DMS 273 (cell line): Measurements from ENCODE around the gene C1orf167.

Experiments
- DNase-seq: peaks from one replicate; lab custom pipeline; 2025; ENCODE audit not compliant: unreplicated experiment; lab: John Stamatoyannopoulos, UW

Gene C1orf167

GRCh38 chr1:11735854-11736745, 25.9 kb upstream of the C1orf167 start, which contains the start of gene AGTRAP:
Gene AGTRAP (plus strand): TSS chr1:11736136. CDS start chr1:11736209, 73 bp downstream.
- peak; percentile 97 for DNase-seq

- DNase-seq, result peak; percentile 76
These were observed 25.0 kb upstream of the C1orf167 start for GRCh38 chr1:11736746-11737639.

- no peak for DNase-seq
These were observed 23.9 kb upstream of the C1orf167 start for GRCh38 chr1:11738096-11738495.

DNA sequence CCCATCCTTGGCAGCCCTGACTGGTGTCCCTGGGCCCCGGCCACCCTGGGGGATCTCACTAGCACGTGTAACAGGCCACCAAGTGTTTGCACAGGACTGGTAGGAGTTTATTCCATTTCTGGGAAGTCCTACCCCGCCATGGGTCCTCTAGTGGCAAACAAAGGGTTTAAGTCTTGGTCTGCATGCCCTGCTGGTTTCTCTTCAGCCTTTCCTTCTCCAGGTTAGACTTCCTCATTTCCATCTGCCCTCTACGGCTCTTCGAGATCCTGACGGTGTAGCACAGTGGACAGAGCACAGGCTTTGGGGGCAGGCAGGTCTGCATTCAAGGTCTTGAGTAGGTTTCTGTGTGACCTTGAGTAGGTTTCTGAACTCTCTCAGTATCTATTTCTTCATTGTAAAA, 23.2 kb upstream of the C1orf167 start:
- DNase-seq, result no peak

DNA sequence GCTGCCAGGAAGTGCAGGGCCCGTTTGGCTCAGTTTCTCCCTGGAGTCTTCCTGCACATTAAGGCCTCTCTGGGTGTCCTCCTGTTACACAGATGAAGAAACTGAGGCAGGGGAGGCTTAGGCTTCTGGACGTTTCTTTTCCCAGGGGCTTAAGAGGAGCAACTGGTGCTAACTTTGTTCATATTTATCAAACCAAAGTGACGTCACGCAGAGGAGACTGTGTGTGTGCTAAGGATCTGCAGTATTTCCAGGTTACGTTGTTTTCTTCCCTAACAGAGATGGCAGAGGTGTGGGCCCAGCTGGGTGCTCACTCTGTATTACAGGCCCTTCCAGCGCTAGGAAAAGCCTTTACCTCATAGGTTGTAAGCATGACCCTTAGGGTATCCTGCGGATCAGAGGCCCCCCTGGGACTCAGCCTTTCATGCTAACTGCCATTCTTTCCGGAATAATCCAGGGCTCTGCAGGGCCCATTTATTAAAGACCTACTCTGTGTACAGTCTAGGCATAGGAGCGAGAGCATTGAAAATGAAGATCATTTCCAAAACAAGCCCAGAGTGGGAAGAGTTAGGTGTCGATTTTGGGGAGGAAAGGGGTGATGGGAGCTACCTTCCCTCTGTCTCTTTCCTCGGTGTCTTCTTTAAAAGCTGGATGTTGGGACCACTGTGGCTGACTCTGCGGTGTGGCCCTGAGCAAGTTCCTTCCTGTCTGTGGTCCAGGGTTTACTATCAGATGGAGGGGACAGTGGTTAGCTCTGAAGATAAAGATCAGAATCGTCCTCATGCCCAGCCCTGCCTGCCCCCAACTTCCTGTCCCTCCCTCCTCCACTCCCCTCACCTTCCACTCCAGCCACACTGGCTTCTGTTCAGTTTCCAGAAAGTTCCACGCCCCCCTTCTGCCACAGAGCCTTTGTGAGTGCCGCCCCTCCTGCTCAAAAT, 21.5 kb upstream of the C1orf167 start:
- no peak for DNase-seq

DNA sequence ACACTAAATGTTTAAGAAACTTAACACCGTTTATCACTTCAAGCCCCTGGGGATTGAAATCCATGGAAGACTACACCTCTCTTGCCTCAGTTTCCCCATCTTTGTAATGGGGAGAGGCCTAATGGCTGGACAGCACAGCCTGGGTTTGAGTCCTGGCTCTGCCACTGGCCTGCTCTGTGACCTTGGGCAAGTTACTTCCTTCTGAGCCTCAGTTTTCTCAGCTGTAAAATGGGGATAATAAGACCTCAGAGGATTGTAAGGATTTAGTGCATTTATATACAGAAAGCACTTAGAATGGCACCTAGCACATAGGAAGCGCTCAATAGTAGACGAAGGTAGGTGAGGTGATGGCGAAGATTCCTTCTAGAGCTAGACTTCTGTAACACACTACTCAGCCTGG, 20.5 kb upstream of the C1orf167 start:
- DNase-seq, result no peak

GRCh38 chr1:11741919-11742558, 20.0 kb upstream of the C1orf167 start:
- no peak for DNase-seq

DNA sequence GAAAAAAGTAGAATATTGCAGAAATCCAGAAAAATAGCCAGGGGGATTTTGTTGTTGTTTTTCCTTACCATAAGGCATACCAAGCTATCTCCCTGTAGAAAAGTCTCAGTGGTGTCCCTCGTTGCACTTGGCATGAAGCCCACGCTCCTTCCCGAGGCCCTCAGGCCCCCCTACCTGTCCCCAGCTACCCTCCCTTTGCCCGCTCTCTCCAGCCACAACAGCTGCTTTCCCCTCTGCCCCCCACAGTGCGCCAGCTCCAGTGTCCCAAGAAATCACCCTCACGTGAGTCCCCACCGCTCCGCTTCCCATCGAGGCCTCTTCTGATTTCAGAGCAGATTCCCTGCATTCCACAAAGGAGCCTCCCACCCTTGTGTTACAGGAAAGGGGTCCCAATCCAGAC, 17.7 kb upstream of the C1orf167 start:
- DNase-seq, result no peak

GRCh38 chr1:11746092-11746491, 15.9 kb upstream of the C1orf167 start:
- no peak for DNase-seq

DNA sequence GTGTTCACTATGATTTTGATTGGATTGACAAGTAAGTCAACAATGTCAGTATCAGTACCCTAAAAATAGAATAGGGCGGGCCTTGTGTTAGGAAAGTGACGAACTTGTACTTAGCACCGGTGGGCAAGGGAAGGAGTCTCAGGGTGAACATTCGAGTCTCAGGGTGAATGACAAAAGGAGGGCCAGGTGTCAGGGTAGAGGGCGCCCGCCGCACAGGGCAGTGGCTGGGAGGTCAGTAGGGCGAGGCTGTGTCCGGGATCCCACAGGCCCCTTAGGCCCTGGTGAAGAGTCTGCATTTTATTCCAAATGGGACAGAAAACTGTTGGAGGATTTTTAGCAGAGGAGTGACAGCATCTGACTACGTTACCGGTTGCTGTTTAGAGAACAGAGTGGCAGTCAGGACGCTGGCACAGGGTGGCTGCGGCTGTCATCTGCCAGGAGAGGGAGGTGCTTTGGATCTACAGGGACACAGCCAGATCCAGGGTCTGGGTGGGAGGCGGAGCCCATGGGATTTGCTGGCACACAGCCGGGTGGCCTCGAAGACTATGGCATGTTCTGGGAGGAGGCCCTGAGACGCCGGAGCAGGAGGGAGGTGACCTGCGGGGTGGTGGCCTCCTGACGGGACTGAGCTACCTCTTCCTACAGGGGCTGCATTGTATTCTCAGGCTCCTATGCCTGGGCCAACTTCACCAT, 15.1 kb upstream of the C1orf167 start:
- DNase-seq, result no peak

- no peak for DNase-seq
These were observed 13.4 kb upstream of the C1orf167 start for GRCh38 chr1:11748294-11749202.

DNA sequence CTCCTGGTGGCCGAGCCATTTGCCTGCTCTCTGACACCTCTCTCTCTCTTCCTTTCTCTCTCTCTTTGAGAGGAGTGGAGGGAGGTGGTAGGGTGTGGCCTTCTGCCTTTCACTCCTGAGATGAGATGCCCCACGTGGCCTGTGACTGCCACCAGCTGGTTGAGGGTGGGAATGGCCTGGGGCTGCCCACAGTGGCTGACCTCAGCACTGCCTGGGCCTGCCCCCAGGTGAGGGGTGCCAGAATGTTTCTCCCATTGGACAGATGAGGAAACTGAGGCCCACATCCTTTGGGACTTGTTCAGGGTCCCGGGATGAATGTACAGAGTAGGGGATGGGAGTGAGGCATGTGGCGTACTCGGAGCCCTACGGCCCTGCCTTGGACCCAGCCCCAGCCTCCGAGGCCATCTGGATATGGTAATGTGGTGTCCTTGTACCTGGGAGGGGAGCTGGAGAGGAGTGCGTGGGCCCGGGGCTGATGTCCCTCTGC, 12.7 kb upstream of the C1orf167 start:
- DNase-seq, result peak; percentile 77

DNA sequence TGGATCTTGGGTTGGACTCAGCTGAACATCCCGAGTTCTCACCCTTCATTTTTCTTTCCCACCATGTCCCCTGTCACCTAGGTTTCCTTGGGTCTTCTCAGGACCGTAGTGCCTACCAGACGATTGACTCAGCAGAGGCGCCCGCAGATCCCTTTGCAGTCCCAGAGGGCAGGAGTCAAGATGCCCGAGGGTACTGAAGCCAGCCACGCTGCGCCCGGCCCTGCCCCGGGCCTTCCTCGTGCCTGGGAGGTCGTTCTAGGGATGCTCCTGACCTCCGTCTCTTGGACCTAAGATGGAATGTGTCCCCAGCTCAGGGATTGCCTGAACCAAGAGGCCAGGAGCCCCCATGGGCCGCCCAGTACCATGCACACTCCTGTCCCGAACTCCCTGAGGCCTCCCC, 12.0 kb upstream of the C1orf167 start:
- DNase-seq, result no peak

GRCh38 chr1:11751087-11751486, 10.9 kb upstream of the C1orf167 start:
- no peak for DNase-seq

- peak; percentile 33 for DNase-seq
These were observed 9.5 kb upstream of the C1orf167 start for GRCh38 chr1:11752359-11753088.

DNA sequence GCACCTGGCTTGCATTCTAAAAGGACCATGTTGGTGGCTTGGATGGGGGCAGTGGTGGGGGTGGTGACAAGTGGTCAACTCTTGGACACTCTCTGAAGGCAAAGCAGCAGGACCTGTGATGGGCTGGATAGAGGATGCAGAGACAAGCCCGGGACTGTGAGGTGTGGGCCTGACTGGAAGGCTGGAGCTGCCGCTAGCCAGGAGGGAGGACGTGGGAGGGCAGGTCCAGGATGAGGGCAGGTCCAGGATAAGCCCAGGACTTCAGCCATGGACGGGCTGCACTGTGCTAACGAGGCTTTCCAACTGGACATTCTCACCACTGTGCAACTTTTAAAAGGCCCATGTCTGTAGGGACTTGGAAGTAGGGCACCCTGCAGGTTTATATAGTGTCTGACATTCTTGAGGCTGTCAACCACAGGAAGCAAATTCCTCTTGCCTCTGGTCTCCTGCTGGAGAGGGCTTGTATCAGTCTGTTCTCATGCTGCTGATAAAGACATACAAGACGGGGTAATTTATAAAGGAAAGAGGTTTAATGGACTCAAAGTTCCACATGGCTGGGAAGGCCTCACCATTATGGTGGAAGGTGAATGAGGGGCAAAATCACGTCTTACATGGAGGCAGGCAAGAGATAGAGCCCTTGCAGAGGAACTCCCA, 8.3 kb upstream of the C1orf167 start:
- no peak for DNase-seq

DNA sequence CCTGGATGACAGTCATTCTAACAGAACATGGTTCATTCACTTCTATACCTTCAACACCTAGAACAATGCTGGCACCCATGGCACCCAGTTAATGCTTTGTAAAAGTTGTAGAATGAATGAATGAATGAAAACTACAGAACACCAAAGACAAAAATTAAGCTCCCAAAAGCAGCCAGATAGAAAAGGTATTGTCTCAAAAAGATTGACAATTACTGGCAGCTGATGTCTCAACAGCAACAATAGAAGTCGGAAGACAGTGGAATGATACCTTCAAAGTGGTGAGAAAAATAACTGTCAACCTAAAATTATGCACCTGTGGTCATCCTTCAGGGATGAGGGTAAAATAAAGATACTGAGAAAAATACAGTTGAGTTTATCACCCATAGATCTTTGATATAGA, 4.9 kb upstream of the C1orf167 start:
- no peak for DNase-seq
